NCI-H2171 treated with DMSO at 0.1 percent for 48 hours (cell line): ENCODE data around the gene BABAM2.

ENCODE experiments used
- DNase-seq: peaks from one replicate; lab custom pipeline; 2025; lab: John Stamatoyannopoulos, UW

BABAM2 gene

GRCh38 chr2:28129955-28130695, 239.6 kb downstream of the BABAM2 start:
- no peak for DNase-seq

DNA sequence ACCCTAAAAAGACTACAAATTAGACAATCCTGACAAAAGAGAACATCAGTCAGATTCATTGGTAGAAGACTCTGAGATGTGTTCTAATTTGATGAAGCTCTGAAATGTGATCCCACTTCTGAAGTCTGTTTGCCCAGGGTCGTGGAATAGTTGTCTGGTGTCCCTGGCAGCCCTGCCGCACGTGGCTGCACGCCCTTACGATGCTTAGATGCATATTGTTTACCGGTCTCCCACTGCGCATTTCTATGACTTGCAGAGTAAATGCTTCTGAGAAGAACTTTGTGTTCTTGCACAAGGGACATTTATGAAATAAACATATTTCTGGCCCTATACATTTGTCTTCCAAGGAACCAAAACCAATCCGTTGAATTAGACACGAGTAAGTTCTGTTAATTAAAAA, 243.2 kb downstream of the BABAM2 start:
- DNase-seq: no peak

DNA sequence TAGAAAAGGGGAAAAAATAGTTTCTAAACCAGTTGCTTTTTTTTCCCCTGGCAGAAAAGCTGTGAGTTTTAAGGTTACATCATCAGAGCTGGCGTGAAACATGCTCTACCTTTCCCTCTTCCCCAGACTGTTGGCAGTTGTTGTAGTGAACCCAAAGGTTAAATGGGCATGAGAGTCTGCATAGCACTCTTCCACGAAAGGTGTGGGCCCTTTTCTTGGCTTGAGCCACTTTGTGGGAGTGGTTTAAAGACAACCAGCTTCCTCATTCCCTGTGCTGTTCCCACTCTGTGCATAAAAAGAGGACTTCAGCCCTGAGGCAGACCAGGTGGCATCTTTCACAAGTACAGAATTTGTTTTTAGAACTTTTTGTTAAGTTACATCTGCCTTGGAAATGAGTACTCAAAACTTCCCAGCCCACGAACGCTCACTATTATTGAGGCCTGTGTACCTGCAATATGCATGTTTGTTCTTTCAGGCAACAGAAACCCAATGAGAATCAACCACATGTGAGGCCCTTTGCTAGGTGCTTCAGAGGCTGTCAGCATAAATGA, 243.8 kb downstream of the BABAM2 start:
- DNase-seq: no peak

- no peak for DNase-seq
Measured at GRCh38 chr2:28134857-28135256, 244.3 kb downstream of the BABAM2 start.

GRCh38 chr2:28135324-28135723, 244.8 kb downstream of the BABAM2 start:
- no peak for DNase-seq

GRCh38 chr2:28135799-28136198, 245.3 kb downstream of the BABAM2 start:
- DNase-seq: no peak

- DNase-seq: no peak
Measured at GRCh38 chr2:28136556-28136955, 246.0 kb downstream of the BABAM2 start.

- DNase-seq: peak; percentile 48
Measured at GRCh38 chr2:28137221-28137620, 246.7 kb downstream of the BABAM2 start.

DNA sequence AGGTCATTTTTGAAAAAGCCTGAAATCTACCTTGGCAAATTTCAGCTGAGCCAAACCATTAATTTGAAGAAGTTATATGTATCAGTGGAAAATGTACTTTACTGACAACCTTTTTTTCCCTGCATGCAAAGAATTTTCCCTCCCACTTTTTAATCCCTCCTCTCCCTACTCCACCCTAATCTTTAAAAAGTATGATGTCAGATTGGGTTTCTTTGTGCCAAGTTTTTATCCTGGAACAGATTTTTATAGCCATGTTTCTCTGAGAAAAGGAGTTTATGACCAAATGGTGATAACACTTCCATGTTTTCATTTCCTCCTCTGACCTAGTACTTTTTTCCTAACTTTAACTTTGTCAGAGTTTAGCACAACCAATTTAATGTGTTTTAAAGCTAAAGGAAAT, 251.9 kb downstream of the BABAM2 start:
- no peak for DNase-seq

GRCh38 chr2:28148000-28148399, 257.5 kb downstream of the BABAM2 start:
- no peak for DNase-seq

DNA sequence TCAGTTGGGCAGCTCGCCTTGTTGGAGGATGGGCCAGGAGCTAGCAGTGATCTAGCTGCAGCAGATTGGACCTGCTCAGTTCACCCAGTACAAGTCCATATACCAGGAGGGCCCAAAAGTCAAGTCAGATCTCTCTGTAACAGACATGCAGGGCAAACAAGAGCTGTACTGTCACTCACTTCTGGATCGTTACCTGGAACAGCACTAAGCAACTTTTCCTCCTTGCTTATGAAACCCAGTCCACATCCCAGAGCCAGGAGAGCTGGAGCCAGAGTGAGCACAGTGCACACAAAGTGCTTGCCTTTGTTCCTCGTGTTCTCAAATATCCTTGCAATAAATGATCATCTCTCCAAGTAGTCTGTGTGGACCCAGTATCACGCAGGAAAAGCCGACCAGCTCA, 258.0 kb downstream of the BABAM2 start:
- no peak for DNase-seq

DNA sequence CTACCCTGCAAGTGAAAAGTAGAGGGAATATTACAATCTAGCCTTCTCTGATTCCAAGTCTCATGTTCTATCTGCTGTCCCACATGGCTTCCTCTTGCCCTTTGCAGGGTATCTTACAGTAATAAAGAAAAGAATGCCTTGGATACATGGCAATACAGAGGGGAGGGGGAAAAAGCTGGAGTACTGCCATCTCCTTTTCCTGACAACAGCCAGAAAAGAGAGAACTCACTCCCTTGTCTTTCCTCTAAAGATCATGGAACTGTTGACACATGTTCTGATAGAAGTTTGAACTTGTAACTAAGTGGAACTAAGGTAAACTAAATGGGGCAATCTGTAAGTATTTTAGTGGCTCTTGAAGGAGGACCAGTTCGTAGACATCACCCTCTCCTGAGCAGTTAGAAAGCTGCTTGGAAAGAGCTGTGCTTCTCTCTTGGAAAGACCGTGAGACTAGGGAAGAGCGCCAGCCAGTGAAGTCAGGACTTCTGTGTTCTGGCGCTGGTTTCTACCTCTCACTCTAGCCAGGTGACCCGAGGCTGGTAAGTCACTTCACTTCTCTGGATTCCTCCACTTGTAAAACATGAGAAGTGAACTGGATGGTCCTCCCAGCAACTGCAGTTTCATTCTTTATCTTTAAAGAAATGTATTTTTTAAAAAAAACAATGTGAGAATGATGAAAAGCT, 259.8 kb downstream of the BABAM2 start:
- DNase-seq: no peak

DNA sequence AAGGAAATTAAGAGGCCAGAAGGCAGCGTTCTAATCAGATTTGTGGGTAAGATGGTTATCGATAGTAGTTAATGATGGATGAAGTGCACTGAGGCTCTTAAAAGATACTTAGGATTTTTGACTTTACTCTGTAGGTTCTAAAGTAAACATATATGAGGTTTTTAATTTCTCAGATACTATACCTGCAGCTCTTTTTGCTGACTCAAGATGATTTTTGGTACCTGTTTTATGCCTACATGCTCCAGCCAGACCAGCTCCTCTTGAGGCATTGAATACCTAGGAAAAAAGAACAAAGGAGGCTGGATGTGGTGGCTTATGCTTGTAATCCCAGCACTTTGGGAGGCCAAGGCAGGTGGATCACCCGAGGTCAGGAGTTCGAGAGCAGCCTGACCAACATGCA, 260.5 kb downstream of the BABAM2 start:
- DNase-seq: no peak

GRCh38 chr2:28152585-28153280, 262.2 kb downstream of the BABAM2 start:
- no peak for DNase-seq

- no peak for DNase-seq
Measured at GRCh38 chr2:28153851-28154250, 263.3 kb downstream of the BABAM2 start.

DNA sequence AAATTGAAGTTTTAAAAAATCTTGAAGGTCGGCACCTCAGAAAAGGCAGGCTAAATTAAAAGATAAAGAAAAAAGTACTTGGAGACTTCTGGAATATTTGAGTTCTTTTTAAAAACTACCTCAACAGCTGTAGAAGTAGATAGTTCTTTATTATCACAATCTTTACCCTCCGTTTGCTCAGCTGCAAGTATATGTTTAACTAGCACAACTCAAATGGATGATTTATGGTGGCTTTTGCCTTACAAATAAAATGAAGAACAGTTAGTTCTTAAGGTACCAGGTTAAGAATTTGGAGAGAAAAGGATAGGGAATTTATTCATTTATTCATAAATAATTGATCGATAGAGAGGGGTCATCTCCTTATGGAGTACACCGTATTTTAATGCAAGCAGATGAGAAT, 264.6 kb downstream of the BABAM2 start:
- DNase-seq: no peak

DNA sequence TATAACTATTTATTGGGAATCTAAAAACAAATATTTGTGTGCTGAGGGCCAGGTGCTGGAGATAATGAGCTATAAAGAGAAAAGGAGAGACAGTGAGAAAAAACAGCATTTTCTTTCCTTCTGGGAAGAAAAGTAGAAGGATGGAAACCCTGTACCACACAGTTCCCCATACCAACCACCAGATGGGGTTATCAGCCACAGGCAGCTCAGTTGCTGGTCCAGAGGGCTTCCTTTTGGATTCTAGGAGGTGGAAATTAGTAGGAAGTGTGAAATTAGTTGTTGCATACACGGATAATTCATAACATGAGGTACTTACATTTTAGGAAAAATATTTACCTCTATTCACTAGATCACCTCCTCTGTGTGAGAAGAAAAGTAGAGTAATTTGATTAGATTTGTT, 265.1 kb downstream of the BABAM2 start:
- DNase-seq: peak; percentile 48

- DNase-seq: no peak
Measured at GRCh38 chr2:28158791-28159190, 268.3 kb downstream of the BABAM2 start.

DNA sequence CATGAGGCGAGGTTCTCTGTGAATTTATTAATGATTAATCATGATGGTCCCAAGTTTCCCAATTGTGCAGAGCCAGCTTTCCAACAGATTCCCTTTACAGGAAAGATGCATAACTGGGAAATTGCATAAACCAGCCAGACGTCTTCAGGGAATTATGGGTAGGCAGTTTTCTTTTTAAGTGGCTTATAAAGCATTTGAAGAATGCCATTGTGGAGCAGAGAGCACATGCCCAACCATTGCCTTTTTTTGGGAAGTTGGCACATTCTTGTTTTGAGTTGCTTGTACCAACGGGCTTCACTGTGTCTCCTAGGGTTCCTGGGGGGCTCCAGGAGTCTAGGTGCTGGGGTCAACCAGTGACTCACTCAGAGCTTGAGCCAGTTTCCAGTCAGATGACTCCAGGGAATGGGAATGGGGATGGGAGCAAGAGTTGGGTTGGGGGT, 270.5 kb downstream of the BABAM2 start:
- DNase-seq: no peak

- no peak for DNase-seq
Measured at GRCh38 chr2:28161466-28161865, 270.9 kb downstream of the BABAM2 start.

GRCh38 chr2:28162564-28162963, 272.0 kb downstream of the BABAM2 start:
- DNase-seq: no peak

- DNase-seq: no peak
Measured at GRCh38 chr2:28163028-28163427, 272.5 kb downstream of the BABAM2 start.
